Brain pericyte (primary cell): ENCODE results near the gene PRAC2.

Source experiments
- DNase-seq: peaks from one replicate; pipeline ENCODE4 v3.0.0-alpha.2; 2012; ENCODE audit warnings: low read depth, low spot score

PRAC2 gene

GRCh38 chr17:48733632-48734328 is 10.8 kb downstream of the PRAC2 start:
- DNase-seq: no peak

- DNase-seq: no peak
These were observed 11.5 kb downstream of the PRAC2 start for GRCh38 chr17:48734333-48735061.

GRCh38 chr17:48735062-48735351 is 12.0 kb downstream of the PRAC2 start:
- no peak for DNase-seq

DNA sequence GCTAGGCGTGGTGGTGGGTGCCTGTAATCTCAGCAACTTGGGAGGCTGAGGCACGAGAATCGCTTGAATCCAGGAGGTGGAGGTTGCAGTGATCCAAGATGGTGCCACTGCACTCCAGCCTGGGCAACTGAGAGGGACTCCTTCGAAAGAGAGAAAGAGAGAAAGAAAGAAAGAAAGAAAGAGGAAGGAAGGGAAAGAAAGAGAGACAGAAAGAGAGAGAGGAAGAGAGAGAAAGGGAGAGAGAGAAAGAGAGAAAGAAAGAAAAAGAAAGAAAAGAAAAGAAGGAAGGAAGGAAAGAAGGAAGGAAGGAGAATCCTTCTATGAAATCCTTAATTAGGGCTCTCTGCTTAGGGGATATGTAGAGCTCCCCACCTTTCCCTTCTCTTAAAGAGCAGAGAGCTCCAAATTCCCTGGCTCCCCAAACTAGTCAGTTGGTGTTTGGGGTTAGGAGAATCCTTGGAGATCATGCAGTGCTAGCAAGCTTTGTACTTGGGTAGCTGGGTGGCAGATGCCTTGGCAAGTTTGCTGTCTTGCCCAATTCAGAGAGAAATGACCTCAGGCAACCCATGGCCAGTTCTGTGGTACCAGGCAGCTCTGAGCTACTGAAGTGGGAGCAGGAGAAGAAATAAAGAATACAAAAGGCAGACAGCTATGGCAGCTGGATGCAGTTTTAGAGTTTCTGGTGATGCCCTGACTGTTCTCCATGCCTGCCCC is 14.5 kb downstream of the PRAC2 start:
- no peak for DNase-seq

GRCh38 chr17:48738424-48738802 is 15.4 kb downstream of the PRAC2 start:
- DNase-seq: no peak

- no peak for DNase-seq
These were observed 16.0 kb downstream of the PRAC2 start for GRCh38 chr17:48738803-48739526.

- DNase-seq: no peak
These were observed 17.6 kb downstream of the PRAC2 start for GRCh38 chr17:48740537-48740936.

DNA sequence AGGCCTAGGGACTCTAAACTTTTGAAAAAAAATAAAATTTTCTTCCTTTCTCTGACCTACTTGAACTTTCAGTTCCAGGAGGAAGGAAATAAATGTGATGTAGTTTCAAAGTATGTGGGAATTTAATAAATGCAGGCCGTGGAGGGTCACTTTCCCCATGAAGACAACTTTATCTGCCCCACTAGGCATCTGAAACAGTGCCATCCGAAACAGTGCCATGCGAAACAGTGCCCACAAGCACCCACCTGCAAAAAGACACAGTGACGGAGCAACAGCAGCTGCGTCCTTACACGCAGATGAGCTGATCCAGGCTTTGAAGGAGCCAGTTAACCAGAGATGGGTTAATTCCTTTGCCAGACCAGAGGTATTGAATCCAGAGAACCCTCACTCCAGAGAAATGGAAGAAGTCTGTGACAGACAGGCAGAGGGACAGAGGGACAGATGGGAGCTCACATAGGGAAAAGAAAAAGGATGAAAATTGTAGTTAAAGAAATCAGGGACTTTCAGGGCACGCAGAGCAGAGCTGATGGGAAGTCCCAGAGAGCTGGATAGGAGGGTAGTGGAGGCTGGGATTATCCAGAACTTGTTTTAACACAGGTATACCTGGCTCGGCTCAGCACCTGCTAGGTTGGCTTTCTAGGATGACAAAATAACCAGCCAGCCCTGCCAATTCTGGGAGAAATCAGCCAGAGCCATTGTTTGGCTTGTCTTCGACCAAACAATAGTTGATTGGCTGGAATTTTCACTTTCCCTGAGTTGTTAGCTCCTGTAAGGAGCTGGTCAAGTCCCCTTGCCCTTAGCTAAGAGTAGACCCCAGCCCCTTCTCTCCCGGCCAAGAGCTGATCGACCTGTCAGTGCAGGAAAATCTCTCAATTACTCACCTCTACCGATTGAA is 22.6 kb downstream of the PRAC2 start:
- no peak for DNase-seq

GRCh38 chr17:48746916-48747444 is 24.0 kb downstream of the PRAC2 start:
- DNase-seq: no peak

DNA sequence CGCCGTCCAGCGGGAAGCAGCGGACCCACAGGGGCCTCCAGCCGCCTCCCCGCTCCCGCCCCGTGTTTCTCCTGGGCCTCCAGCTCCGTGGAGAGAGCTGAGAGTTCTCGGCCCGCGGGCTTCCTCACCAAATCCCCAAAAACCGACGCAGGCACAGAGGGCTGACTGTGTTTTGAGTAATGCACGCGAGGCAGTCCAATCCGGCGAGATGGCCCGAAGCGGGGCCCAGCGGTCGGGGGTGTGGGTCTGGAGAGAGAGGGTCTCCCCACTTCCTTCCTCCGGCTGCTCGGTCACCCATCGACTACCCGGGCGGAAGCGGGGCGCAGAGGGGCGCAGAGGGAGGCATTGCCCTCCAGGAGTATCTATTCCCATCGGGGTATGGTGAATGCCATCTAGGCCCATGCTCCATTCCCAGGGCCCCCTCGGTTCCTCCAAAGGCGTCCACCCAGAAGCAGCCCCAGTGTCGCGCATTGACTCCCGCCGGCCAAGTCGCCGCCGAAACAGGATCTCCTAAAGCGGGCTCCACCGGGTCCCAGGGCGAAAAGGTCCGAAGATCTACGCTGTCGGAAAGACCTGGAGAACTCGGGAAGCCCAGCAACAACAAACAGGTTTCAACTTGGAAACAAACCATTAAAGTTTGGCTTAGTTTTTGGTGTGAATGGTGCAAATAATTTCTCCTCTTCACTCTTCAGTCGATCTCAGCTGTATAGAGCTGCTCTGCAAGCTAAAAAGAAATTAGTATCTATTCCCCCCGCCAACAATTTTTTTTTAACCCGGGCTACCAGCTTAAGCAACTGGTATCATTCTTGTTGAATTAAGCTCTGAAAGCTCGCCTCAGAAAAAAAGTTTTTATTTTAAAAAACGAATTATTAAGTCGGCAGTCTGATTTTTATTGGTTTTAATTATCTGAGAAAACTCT is 24.7 kb downstream of the PRAC2 start:
- DNase-seq: no peak

DNA sequence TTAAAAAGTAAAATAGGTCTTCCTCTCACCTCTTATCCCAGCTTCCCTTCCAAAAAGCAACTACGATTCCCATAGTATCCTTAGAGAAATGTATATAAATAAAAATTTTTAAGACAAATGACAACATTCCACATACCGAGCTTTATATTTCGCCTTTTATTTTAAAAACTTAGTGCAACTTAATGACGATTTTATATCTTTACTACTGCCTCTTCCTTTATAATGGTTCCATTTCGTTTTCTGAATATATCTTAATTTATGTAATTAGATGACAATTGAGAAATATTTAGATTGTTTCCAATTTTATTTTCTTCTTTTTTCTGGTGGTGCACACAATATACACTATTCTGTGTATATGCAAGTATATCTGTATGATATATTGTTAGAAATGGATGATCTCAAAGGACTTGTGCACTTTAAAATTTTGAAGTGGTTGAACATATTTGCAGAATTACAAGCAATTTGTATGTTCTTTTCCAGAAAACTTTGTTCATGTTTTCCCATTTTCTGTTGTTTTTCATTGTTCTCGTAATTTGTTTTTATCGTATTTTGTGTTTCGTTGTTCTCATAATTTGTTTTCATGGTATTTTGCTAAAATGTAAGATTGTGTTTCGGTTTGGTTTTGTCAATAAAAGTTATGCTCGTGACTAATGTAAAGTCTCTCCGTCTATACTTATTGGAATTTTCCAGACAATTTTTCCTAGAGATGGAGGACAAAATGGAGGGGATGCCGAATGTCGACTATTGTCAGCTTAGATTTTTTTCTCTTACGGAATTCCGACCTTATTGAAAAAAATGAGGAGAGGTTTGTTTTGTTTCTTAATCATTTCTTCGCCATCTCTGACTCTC is 26.0 kb downstream of the PRAC2 start:
- DNase-seq: no peak

- no peak for DNase-seq
These were observed 26.9 kb downstream of the PRAC2 start for GRCh38 chr17:48749621-48750553.

DNA sequence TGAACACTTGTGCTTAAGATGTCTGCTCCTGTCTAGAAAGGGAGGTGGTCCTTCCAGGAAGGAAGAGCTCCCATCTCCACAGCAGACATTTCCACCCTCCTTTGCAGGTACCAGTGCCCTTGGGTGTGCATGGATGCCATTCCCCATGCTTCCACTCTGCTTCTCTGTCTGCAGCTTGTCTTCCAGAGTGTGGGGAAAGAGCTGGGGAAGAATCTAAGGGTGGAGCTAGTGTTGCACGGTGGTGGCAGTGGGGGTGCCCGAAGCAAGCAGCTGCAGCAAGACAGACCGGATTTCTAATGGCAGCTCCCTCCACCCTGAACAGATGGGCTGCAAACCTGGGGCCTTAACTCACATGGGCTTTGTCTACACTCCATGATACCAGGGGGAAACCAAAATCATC is 28.2 kb downstream of the PRAC2 start:
- DNase-seq: no peak

GRCh38 chr17:48751733-48752398 is 28.9 kb downstream of the PRAC2 start:
- no peak for DNase-seq

- DNase-seq: no peak
These were observed 29.7 kb downstream of the PRAC2 start for GRCh38 chr17:48752399-48753288.

DNA sequence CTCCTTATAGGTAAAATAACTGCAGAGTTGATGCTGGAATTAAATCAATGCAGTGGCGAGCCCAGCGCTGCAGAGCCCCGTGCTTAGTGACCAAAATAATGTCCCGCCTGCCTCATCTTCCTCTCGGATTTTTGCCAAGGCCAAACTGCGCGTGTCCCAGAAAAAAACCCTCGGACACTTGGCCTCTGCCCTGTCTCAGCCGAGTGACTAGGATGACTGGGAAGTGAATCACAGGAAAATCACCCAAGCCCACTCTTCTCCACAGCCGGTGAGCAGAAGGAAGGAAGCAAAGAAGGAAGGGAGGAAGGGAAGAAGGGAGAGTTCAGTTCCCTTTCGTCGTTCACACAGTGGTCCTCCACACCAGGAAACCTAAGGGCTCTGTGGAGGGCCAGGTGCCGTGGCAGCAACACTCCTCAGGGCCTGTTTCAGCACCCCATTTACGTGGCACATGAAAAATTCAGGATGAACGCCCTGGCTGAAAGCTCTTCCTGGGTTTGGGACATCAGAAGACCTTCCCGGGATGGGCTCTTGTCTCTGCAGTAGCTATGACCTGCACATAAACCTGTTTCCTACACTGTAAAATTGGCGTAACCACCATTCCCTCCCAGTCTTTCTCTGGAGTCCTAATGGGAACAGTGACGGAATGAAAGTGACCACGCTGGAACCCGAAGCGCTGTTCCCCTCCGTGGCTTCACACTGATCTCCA is 31.0 kb downstream of the PRAC2 start:
- no peak for DNase-seq
